ENCODE data around the gene ZNF430. TPM values are rescaled to one million over a fixed set of nuclear protein-coding genes. Genes with fewer than 3 reads are reported as not detected.
"Not testable (repeated sequence)": the region's sequence is repeated elsewhere in the genome, so short reads cannot be mapped to it uniquely, and the experiment has no call there.

The ZNF430 gene
- total RNA-seq, result 10 to 100 TPM; 33.9 to 35.0 TPM

- POLR2A ChIA-PET, result interaction anchor here (1.0 to 2.5 kb wide), 19 partner anchors 13 to 1614 kb away, joined by 3 to 36 read pairs (median 7); partner anchors contain the start of genes ZNF101, ZNF429, ZNF43 and ZNF431
- H3K27me3 Mint-ChIP-seq, result no peaks in the 10 kb centered on the region
- peaks cover 43% of the 10 kb centered on the region for H3K36me3 Mint-ChIP-seq
- peak within 1 kb of the TSS; percentile 100 for H3K27ac Mint-ChIP-seq
- H3K4me1 Mint-ChIP-seq, result peaks cover 24% of the 10 kb centered on the region
- peak within 1 kb of the TSS; percentile 99 for H3K4me3 Mint-ChIP-seq
- no peaks in the 10 kb centered on the region for H3K9me3 Mint-ChIP-seq
- peak; percentile 83 for DNase-seq
- ATAC-seq (ENCODE audit: low read depth), result peak; percentile 97
Observed at GRCh38 chr19:21020298-21021227, at the start of gene ZNF430. ZNF430 (plus strand) TSS chr19:21020657; CDS start chr19:21020801, 144 bp downstream.

DNA sequence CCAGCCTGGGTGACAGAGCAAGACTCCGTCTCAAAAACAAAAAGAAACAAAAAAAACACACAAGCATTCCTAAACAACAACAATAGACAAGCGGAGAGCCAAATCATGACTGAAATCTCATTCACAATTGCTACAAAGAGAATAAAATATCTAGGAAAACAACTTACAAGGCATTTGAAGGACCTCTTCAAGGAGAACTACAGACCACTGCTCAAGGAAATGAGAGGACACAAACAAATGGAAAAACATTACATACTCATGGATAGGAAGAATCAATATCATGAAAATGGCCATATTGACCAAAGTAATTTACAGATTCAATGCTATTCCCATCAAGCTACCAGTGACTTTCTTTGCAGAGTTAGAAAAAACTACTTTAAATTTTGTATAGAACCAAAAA lies 27.7 kb upstream of the ZNF430 start:
- H3K4me1 Mint-ChIP-seq; H3K36me3 Mint-ChIP-seq; DNase-seq; H3K27ac Mint-ChIP-seq; H3K27me3 Mint-ChIP-seq; ATAC-seq (ENCODE audit: low read depth); H3K4me3 Mint-ChIP-seq; POLR2A ChIA-PET: not testable (repeated sequence)
- peaks cover 31% of the 10 kb centered on the region for H3K9me3 Mint-ChIP-seq

DNA sequence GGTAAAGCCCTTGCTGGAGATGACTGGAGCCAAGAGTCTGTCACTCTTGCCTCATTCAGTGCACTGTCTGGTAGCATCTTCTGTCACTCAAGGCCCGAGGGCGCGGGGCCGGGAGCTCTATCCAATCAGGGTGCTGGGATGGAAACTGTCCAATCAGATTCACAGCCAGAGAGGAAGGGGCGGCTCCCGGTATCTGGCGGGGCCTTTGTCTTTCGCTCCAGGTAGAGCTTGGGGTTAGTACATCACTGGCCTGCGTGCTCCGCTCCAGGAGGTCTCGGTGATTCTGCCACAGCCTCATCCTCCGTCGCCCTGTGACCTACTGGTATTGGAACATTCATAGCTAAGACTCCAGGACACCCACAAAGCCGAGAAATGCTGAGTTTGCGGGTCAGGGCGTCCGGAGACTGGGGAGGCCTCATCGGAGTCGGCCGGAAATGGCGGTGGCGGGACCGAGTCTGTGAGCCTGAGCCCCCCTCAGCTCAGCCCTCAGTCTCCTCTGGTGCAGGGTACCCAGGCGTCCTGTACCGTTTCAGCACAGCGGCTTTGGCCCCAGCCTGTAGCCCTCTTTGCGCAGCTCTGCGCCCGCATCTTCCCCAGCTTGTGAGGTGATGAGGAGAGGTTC lies 20.6 kb upstream of the ZNF430 start:
- H3K9me3 Mint-ChIP-seq, result peaks cover 8% of the 10 kb centered on the region
- ATAC-seq (ENCODE audit: low read depth) (peak; percentile 99), DNase-seq (peak; percentile 84)
- H3K36me3 Mint-ChIP-seq, result peaks cover 22% of the 10 kb centered on the region
- POLR2A ChIA-PET, result interaction anchor here (0.6 to 1.7 kb wide), 19 partner anchors 11 to 836 kb away, joined by 3 to 36 read pairs (median 5); partner anchors contain the start of genes ZNF100, ZNF429, ZNF43 and ZNF430
- H3K27ac Mint-ChIP-seq, result peak overlapping the region; percentile 97
- H3K27me3 Mint-ChIP-seq, result no peaks in the 10 kb centered on the region
- H3K4me3 Mint-ChIP-seq, result peak overlapping the region; percentile 95
- H3K4me1 Mint-ChIP-seq, result peaks cover 13% of the 10 kb centered on the region

DNA sequence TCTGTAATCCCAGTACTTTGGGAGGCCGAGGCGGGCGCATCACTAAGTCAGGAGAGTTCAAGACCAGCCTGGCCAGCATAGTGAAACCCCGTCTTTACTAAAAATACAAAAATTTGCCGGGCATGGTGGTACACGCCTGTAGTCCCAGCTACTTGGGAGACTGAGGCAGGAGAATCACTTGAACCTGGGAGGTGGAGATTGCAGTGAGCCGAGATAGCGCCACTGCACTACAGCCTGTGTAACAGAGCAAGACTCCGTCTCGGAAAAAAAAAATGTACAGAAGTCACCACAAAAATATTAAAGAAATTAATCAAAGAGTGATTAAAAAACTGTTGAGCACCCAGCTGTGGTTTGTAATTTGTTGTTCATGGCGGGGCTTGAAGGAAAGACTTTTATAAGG lies 781 bp downstream of the ZNF430 start:
- Mint-ChIP-seq H3K4me3 (peak overlapping the region; percentile 99), H3K4me1 (peaks cover 29% of the 10 kb centered on the region), H3K27ac (peak overlapping the region; percentile 100), H3K36me3 (peaks cover 47% of the 10 kb centered on the region)
- POLR2A ChIA-PET, result interaction anchor here (0.6 to 2.5 kb wide), 15 partner anchors 17 to 1353 kb away, joined by 3 to 36 read pairs (median 9); partner anchors contain the start of genes ZNF101, ZNF429, ZNF43 and ZNF431
- not testable (repeated sequence) for DNase-seq; ATAC-seq (ENCODE audit: low read depth); H3K9me3 Mint-ChIP-seq; H3K27me3 Mint-ChIP-seq

DNA sequence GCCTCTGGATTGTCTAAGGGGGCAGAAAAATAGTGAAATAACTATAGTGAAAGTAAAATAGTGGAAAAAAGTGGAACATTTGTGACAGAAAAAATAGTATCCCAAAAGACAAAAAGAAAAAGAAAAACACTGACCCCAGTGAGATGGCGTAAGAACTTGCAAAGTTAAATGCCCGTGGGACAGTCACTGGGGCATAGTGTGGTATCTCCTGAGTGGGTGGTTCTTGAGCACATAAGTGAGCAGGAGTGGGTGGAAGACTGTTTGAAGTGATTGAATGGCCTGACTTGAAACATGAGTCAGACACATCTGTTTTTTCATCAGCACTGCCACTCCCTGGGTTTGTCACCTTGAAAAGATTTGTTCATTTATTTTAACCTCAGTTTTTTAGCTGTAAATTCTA lies 2.5 kb downstream of the ZNF430 start:
- DNase-seq, result no peak
- peaks cover 3% of the 10 kb centered on the region for H3K9me3 Mint-ChIP-seq
- peak overlapping the region; percentile 99 for H3K4me3 Mint-ChIP-seq
- H3K27ac Mint-ChIP-seq, result peak overlapping the region; percentile 72
- H3K4me1 Mint-ChIP-seq, result peaks cover 42% of the 10 kb centered on the region
- ATAC-seq (ENCODE audit: low read depth), result no peak
- POLR2A ChIA-PET, result no interaction called here
- no peaks in the 10 kb centered on the region for H3K27me3 Mint-ChIP-seq
- peaks cover 64% of the 10 kb centered on the region for H3K36me3 Mint-ChIP-seq

DNA sequence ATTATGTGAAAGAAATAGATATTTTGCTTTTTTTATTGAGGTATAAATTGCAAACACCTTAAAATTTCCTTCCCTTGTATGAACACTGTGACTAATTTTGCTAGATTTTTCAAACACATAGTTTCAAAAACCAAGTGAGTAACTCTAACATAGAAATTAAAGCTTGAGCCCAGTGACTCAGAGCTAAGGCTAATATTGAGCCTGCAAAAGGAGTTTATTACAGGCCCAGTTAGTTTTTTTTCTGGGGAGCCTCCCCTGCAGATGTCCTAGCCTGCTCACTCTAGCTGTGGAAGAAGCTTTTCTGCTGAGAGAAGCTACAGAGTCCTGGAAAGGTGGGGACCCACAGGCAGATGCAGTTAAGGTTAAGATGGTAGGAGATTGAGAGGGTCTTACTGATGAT lies 3.4 kb downstream of the ZNF430 start:
- Mint-ChIP-seq H3K4me3 (no peak overlapping the region), H3K27ac (no peak overlapping the region), H3K27me3 (no peaks in the 10 kb centered on the region), H3K9me3 (peaks cover 6% of the 10 kb centered on the region), H3K4me1 (peaks cover 50% of the 10 kb centered on the region), H3K36me3 (peaks cover 73% of the 10 kb centered on the region)
- POLR2A ChIA-PET, result interaction anchor here (1.2 kb wide), 1 partner anchor 25 kb away, joined by 3 read pairs; no protein-coding TSS in a partner anchor
- DNase-seq (no peak), ATAC-seq (ENCODE audit: low read depth) (no peak)

DNA sequence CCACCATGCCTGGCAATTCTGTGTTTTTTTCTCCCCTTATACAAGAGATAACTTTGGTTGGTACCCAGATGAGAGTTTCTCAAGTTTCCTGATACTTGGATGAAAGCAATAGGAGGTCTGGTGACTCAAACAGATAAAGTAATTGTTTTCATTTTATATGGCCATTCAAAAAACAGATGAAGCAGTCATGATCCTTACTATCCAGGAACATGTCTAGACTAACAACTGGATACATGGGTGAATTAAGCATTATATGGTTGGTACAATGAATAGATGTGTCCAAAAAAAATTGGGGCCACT lies 8.5 kb downstream of the ZNF430 start:
- H3K4me3 Mint-ChIP-seq, result no peak overlapping the region
- no peak overlapping the region for H3K27ac Mint-ChIP-seq
- no peak for ATAC-seq (ENCODE audit: low read depth)
- H3K9me3 Mint-ChIP-seq, result peaks cover 11% of the 10 kb centered on the region
- POLR2A ChIA-PET, result no interaction called here
- DNase-seq, result no peak
- peaks cover 87% of the 10 kb centered on the region for H3K36me3 Mint-ChIP-seq
- no peaks in the 10 kb centered on the region for H3K27me3 Mint-ChIP-seq
- peaks cover 33% of the 10 kb centered on the region for H3K4me1 Mint-ChIP-seq

GRCh38 chr19:21045028-21045427 lies 24.6 kb downstream of the ZNF430 start:
- H3K27me3 Mint-ChIP-seq, result no peaks in the 10 kb centered on the region
- no peak for DNase-seq
- H3K4me1 Mint-ChIP-seq, result peaks cover 2% of the 10 kb centered on the region
- no peak overlapping the region for H3K27ac Mint-ChIP-seq
- POLR2A ChIA-PET, result interaction anchor here (1.5 kb wide), 1 partner anchor 269 kb away, joined by 4 read pairs; the partner anchor contains the start of gene ZNF66
- peaks cover 41% of the 10 kb centered on the region for H3K9me3 Mint-ChIP-seq
- ATAC-seq (ENCODE audit: low read depth), result no peak
- no peak overlapping the region for H3K4me3 Mint-ChIP-seq
- H3K36me3 Mint-ChIP-seq, result peaks cover 80% of the 10 kb centered on the region

GRCh38 chr19:21046489-21046888 lies 26.0 kb downstream of the ZNF430 start:
- no peak overlapping the region for H3K4me3 Mint-ChIP-seq
- no peak for DNase-seq
- peaks cover 42% of the 10 kb centered on the region for H3K9me3 Mint-ChIP-seq

DNA sequence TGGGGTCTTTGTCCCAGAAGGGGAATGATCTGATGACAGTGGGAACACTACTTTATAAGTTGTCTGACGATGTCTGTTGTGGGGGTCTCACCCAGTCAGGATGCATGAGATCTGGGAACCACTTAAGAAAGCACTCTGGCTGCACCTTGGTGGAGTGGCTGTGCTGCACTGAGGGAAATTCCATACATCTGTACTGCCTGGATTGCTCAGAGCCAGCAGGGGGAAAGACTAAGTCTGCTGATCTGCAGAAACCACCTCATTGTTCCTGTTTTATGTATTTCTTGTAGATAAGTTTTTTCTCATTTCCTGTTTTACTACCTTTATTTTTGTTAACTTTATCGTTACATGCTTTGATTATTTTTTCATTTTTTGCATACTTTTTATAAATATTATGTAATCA lies 27.3 kb downstream of the ZNF430 start:
- POLR2A ChIA-PET, result no interaction called here
- DNase-seq (no peak), ATAC-seq (ENCODE audit: low read depth) (no peak)
- Mint-ChIP-seq H3K27ac (no peak overlapping the region), H3K36me3 (peaks cover 74% of the 10 kb centered on the region), H3K9me3 (peaks cover 42% of the 10 kb centered on the region), H3K27me3 (no peaks in the 10 kb centered on the region), H3K4me1 (peaks cover 2% of the 10 kb centered on the region), H3K4me3 (no peak overlapping the region)

More at GRCh38 chr19:21046489-21046888, 26.0 kb downstream of the ZNF430 start:
- Mint-ChIP-seq H3K4me1 (peaks cover 2% of the 10 kb centered on the region), H3K27ac (no peak overlapping the region), H3K36me3 (peaks cover 74% of the 10 kb centered on the region), H3K27me3 (no peaks in the 10 kb centered on the region)
- no peak for ATAC-seq (ENCODE audit: low read depth)
- POLR2A ChIA-PET, result no interaction called here

DNA sequence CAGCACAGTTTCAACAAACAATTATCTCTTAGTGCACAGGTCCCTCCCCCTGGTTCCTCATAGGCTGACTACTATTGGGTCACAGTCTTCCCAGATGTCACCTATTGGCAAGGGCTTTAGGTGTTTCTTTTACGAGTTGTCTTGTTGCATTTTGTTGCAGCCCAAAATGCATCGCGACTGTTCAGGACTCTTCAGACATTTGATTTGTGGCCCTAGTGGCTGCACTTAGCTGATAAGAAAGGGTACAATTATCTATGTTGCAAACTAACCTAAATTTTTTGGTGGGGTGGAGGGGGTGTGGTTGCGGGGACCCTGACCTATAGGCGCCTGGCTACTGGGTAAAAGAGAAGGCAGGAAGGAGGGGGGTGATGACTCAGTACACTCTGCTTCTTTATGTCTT lies 32.4 kb downstream of the ZNF430 start:
- no peaks in the 10 kb centered on the region for H3K4me1 Mint-ChIP-seq
- peaks cover 70% of the 10 kb centered on the region for H3K36me3 Mint-ChIP-seq
- H3K27ac Mint-ChIP-seq, result no peak overlapping the region
- POLR2A ChIA-PET, result no interaction called here
- no peaks in the 10 kb centered on the region for H3K27me3 Mint-ChIP-seq
- DNase-seq (no peak), ATAC-seq (ENCODE audit: low read depth) (no peak)
- H3K9me3 Mint-ChIP-seq, result peaks cover 21% of the 10 kb centered on the region
- H3K4me3 Mint-ChIP-seq, result no peak overlapping the region

DNA sequence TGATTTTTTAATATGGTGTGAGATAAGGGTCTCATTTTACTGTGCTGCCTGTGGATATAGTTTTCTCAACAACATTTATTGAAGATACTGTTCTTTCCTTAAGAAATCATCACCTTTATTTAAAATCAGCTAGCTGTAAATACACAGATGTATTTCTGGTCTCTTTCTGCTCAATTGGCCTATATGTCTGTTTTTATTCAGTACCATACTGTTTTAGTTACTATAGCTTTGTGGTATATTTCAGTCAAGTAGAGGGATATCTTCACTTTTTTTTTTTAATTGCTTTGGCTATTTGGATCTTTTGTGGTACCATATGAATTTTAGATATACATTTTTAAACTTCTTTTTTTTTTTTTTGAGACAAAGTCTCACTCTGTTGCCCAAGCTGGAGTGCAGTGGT lies 44.9 kb downstream of the ZNF430 start:
- Mint-ChIP-seq H3K36me3 (peaks cover 55% of the 10 kb centered on the region), H3K27me3 (no peaks in the 10 kb centered on the region), H3K9me3 (peaks cover 10% of the 10 kb centered on the region), H3K4me3 (no peak overlapping the region), H3K27ac (no peak overlapping the region), H3K4me1 (no peaks in the 10 kb centered on the region)
- ATAC-seq (ENCODE audit: low read depth) (no peak), DNase-seq (no peak)
- POLR2A ChIA-PET, result no interaction called here

Data from activated naive CD8-positive, alpha-beta T cell treated with anti-CD3 and anti-CD28 coated beads, Interleukin-2, amount 10 ng/mL, durations not matched to agents 7 days and 5 days (primary cell).